H1 (cell line): ENCODE results near the gene CELSR3. TPM values are rescaled to one million over a fixed set of nuclear protein-coding genes. Genes with fewer than 3 reads are reported as not detected.
A peak's percentile ranks its signal among the peaks of the same experiment; 100 is the strongest.

ENCODE experiments used
- CTCF ChIA-PET: fragments of 300-600 bp; sonication (Branson Sonifier 250); formaldehyde crosslinking; loops from one replicate; lab custom pipeline; 2021; ENCODE audit not compliant: partially characterized antibody; lab: Charles Lee
- POLR2A ChIA-PET: fragments of 300-600 bp; sonication (Branson Sonifier 250); formaldehyde crosslinking; loops from one replicate; lab custom pipeline; 2021; ENCODE audit warnings: inconsistent platforms; ENCODE audit not compliant: partially characterized antibody; lab: Charles Lee
- DNase-seq, 2 experiments: peaks; one replicate each; pipeline versions ENCODE4 v3.0.0 to v3.0.0-alpha.2; 2010 to 2022; ENCODE audit warnings: low spot score in 2 of 2, low read depth in 1 of 2, mixed read lengths in 1 of 2
- FAIRE-seq: peaks from 2 replicates; lab custom pipeline; 2011; peaks lifted over from hg19 to GRCh38; lab: Jason Lieb, UNC
- H2AFZ ChIP-seq: 2 replicates; pipeline ENCODE4 v1.8.1; 2012; ENCODE audit warnings: low read length, inconsistent platforms
- H2AK5ac ChIP-seq: 2 replicates; pipeline ENCODE4 v1.6.1; 2013; ENCODE audit warnings: low read depth, low read length
- H2BK120ac ChIP-seq: replicated peaks from 2 replicates; pipeline ENCODE3; 2013; ENCODE audit warnings: low read depth, low read length, inconsistent platforms
- H2BK12ac ChIP-seq: 2 replicates; pipeline ENCODE4 v1.6.1; 2013; ENCODE audit warnings: low read depth, low read length
- H2BK15ac ChIP-seq: 2 replicates; pipeline ENCODE4 v1.6.1; 2013; ENCODE audit warnings: low read length
- H2BK20ac ChIP-seq: 2 replicates; pipeline ENCODE4 v1.6.1; 2013; ENCODE audit warnings: low read length
- H2BK5ac ChIP-seq: 2 replicates; pipeline ENCODE4 v1.6.1; 2013; ENCODE audit warnings: low read depth, low read length
- H3K14ac ChIP-seq: 2 replicates; pipeline ENCODE4 v1.6.1; 2013; ENCODE audit warnings: inconsistent platforms; ENCODE audit not compliant: insufficient read length
- H3K18ac ChIP-seq: 2 replicates; pipeline ENCODE4 v1.6.1; 2013; ENCODE audit warnings: low read length; ENCODE audit errors: extremely low read depth
- H3K23ac ChIP-seq: 2 replicates; pipeline ENCODE4 v1.6.1; 2013; ENCODE audit warnings: inconsistent platforms; ENCODE audit not compliant: insufficient read length
- H3K23me2 ChIP-seq: 2 replicates; pipeline ENCODE4 v1.6.1; 2013; ENCODE audit warnings: low read depth, low read length
- H3K27ac ChIP-seq: 2 replicates; pipeline ENCODE4 v1.6.1; 2011; ENCODE audit warnings: low read depth, low read length, inconsistent platforms
- H3K27me3 ChIP-seq, 4 experiments: replicated peaks in 1 of 4; 1 replicate in 1 of 4; 2 replicates in 3 of 4; pipeline versions ENCODE4 v1.6.1 to v1.8.1; 2011 to 2013; ENCODE audit warnings: low read length in 3 of 4, mild to moderate bottlenecking in 3 of 4, inconsistent platforms in 2 of 4, mixed read lengths in 2 of 4, moderate library complexity in 1 of 4; ENCODE audit not compliant: control insufficient read depth in 3 of 4, insufficient read depth in 3 of 4; ENCODE audit errors: extremely low read depth in 1 of 4
- H3K36me3 ChIP-seq, 4 experiments: 2 replicates each; pipeline versions ENCODE4 v1.6.1 to v1.8.1; 2011 to 2013; ENCODE audit warnings: mild to moderate bottlenecking in 4 of 4, low read length in 3 of 4, moderate library complexity in 2 of 4, control low read depth in 1 of 4, inconsistent platforms in 1 of 4; ENCODE audit not compliant: insufficient read depth in 4 of 4, control insufficient read depth in 2 of 4
- H3K4ac ChIP-seq: replicated peaks from 2 replicates; pipeline ENCODE3; 2013; ENCODE audit warnings: low read length, low read depth, mixed read lengths, inconsistent platforms; ENCODE audit not compliant: insufficient read length
- H3K4me1 ChIP-seq, 4 experiments: replicated peaks in 1 of 4; 1 replicate in 1 of 4; 2 replicates in 3 of 4; pipeline versions ENCODE4 v1.6.1 to v1.8.1; 2011 to 2013; ENCODE audit warnings: low read length in 3 of 4, inconsistent platforms in 2 of 4, mixed read lengths in 1 of 4; ENCODE audit not compliant: insufficient read depth in 4 of 4, control insufficient read depth in 3 of 4
- H3K4me2 ChIP-seq, 2 experiments: 2 replicates each; pipeline versions ENCODE4 v1.6.1 to v1.8.1; 2011 to 2013; ENCODE audit warnings: low read depth in 2 of 2, low read length in 2 of 2, control low read depth in 1 of 2, inconsistent platforms in 1 of 2, mild to moderate bottlenecking in 1 of 2; ENCODE audit not compliant: insufficient read depth in 1 of 2
- H3K4me3 ChIP-seq, 4 experiments: fragments of 200-600, 300-600 bp in 1 of 4; sonication (generic), shearing (Covaris generic), sonication (Bioruptor Twin) in 1 of 4; 2 replicates each; pipeline versions ENCODE4 v1.5.1 to v1.8.1; 2011 to 2016; ENCODE audit warnings: low read length in 4 of 4, low read depth in 3 of 4, control low read depth in 2 of 4, inconsistent platforms in 2 of 4, mild to moderate bottlenecking in 2 of 4, mixed read lengths in 1 of 4, moderate library complexity in 1 of 4; ENCODE audit not compliant: insufficient read depth in 2 of 4; ENCODE audit errors: extremely low read depth in 1 of 4
- H3K56ac ChIP-seq: replicated peaks from 2 replicates; pipeline ENCODE3; 2013; ENCODE audit warnings: low read depth, mild to moderate bottlenecking, mixed read lengths, low read length, inconsistent platforms; ENCODE audit not compliant: insufficient read length
- H3K79me1 ChIP-seq: 2 replicates; pipeline ENCODE4 v1.6.1; 2013; ENCODE audit warnings: low read depth, low read length, control low read depth
- H3K79me2 ChIP-seq, 2 experiments: 2 replicates each; pipeline versions ENCODE4 v1.6.1 to v1.8.1; 2012 to 2013; ENCODE audit warnings: low read length in 2 of 2, mild to moderate bottlenecking in 2 of 2, inconsistent platforms in 1 of 2; ENCODE audit not compliant: insufficient read depth in 2 of 2, control insufficient read depth in 1 of 2
- H3K9ac ChIP-seq, 4 experiments: replicated peaks in 1 of 4; 1 replicate in 1 of 4; 2 replicates in 3 of 4; pipeline versions ENCODE4 v1.6.1 to v1.8.1; 2011 to 2013; ENCODE audit warnings: low read depth in 3 of 4, low read length in 3 of 4, control low read depth in 2 of 4, mild to moderate bottlenecking in 2 of 4, moderate library complexity in 2 of 4, inconsistent platforms in 1 of 4; ENCODE audit errors: extremely low read depth in 1 of 4
- H3K9me3 ChIP-seq, 2 experiments: 2 replicates each; pipeline versions ENCODE4 v1.6.1 to v1.8.1; 2012 to 2013; ENCODE audit warnings: mild to moderate bottlenecking in 2 of 2, moderate library complexity in 2 of 2, control low read depth in 1 of 2, inconsistent platforms in 1 of 2, low read depth in 1 of 2, low read length in 1 of 2, mixed read lengths in 1 of 2; ENCODE audit not compliant: insufficient read depth in 2 of 2
- H4K20me1 ChIP-seq, 2 experiments: replicated peaks in 1 of 2; 2 replicates each; pipeline versions ENCODE3 to v1.8.1; 2011 to 2013; ENCODE audit warnings: inconsistent platforms in 2 of 2, low read length in 2 of 2, mild to moderate bottlenecking in 1 of 2; ENCODE audit not compliant: insufficient read depth in 2 of 2, control insufficient read depth in 1 of 2
- H4K5ac ChIP-seq: 2 replicates; pipeline ENCODE4 v1.6.1; 2013; ENCODE audit warnings: low read length, low read depth, mixed read lengths, inconsistent platforms; ENCODE audit not compliant: insufficient read length
- H4K8ac ChIP-seq: 2 replicates; pipeline ENCODE4 v1.8.0; 2013; ENCODE audit warnings: mild to moderate bottlenecking, moderate library complexity, low read length, inconsistent platforms; ENCODE audit not compliant: insufficient read depth; ENCODE audit errors: extremely low read depth
- H4K91ac ChIP-seq: replicated peaks from 2 replicates; pipeline ENCODE3; 2013; ENCODE audit warnings: low read length, mixed read lengths, inconsistent platforms; ENCODE audit not compliant: insufficient read length
- BCL11A ChIP-seq, 2 experiments: IDR thresholded peaks; one replicate each; pipeline ENCODE4 v1.6.1; 2011; ENCODE audit warnings: low read depth in 2 of 2, low read length in 2 of 2, mild to moderate bottlenecking in 2 of 2
- CREB1 ChIP-seq: IDR thresholded peaks from 2 replicates; pipeline ENCODE4 v1.6.1; 2012; ENCODE audit warnings: inconsistent platforms
- CTCF ChIP-seq, 3 experiments: IDR thresholded peaks; 1 replicate in 2 of 3; 2 replicates in 1 of 3; pipeline versions ENCODE4 v1.5.1 to v1.6.1; 2011; ENCODE audit warnings: low read length in 3 of 3, mild to moderate bottlenecking in 3 of 3, inconsistent platforms in 2 of 3, low read depth in 1 of 3, moderate library complexity in 1 of 3; ENCODE audit not compliant: insufficient read depth in 1 of 3; ENCODE audit errors: control extremely low read depth in 1 of 3
- HDAC6 ChIP-seq: IDR thresholded peaks from one replicate; pipeline ENCODE4 v1.7.1; 2012; ENCODE audit warnings: low read depth, mild to moderate bottlenecking, inconsistent platforms, low read length, moderate library complexity
- JUND ChIP-seq: IDR thresholded peaks from 2 replicates; pipeline ENCODE4 v1.6.1; 2011; ENCODE audit warnings: mild to moderate bottlenecking, improper control_type of control experiment, low read length
- SIX5 ChIP-seq: IDR thresholded peaks from 2 replicates; pipeline ENCODE4 v1.6.1; 2011; ENCODE audit warnings: mild to moderate bottlenecking, low read depth, low read length
- TEAD4 ChIP-seq: IDR thresholded peaks from 2 replicates; pipeline ENCODE4 v1.6.1; 2012; ENCODE audit warnings: low read depth, low read length, inconsistent platforms, mixed read lengths
- WGBS, 2 experiments: shearing (Covaris generic) in 1 of 2; methylation state at CpG; one replicate each; pipeline versions ENCODE4 v1.1.6 to v1.1.7; 2013 to 2015; ENCODE audit warnings: low lambda C conversion rate in 2 of 2, mixed read lengths in 2 of 2, inconsistent platforms in 1 of 2, low coverage in 1 of 2, missing lambda C conversion rate in 1 of 2; ENCODE audit not compliant: insufficient replicate concordance in 2 of 2, insufficient coverage in 1 of 2, insufficient read length in 1 of 2; ENCODE audit errors: extremely low coverage in 1 of 2, missing lambda C conversion rate in 1 of 2; 5-methylcytosine and 5-hydroxymethylcytosine counted together
- polyA plus RNA-seq, 7 experiments: library from polyadenylated mRNA; depleted of rRNA in 3 of 7; stranded (reverse) in 5 of 7; unstranded in 2 of 7; fragments of >200 nt in 5 of 7; fragments of 200-250 nt in 2 of 7; gene quantifications; 1 replicate in 5 of 7; 2 replicates in 1 of 7; 4 replicates in 1 of 7; pipeline versions ENCODE4 v1.2.1 to v1.2.3, GENCODE V29; 2011 to 2013; ENCODE audit warnings: missing spikeins in 2 of 7, mixed read lengths in 2 of 7
- total RNA-seq: library from RNA; stranded (reverse); fragmentation: NEBNext Ultra II Directional; extraction: Animal tissue kit (Norgen Biotek cat#: 25700); gene quantifications from 2 replicates; pipeline ENCODE4 v1.2.1, GENCODE V29; 2021

The CELSR3 gene
- total and polyA plus RNA-seq, 2 of the 8 experiments (the other 6 are each of a cell fraction or from before 2014, with no cell fraction given): 11.6 to 29.5 TPM

- H3K4me2 ChIP-seq: peak overlapping the region; percentile 82 to 92
- 74% methylated on average over 10 of the region's 10 CpGs; no CpG with 5 or more reads in 1 of the 2 experiments for WGBS, 2 experiments
- H3K27ac ChIP-seq: no peak overlapping the region
Observed at GRCh38 chr3:48686538-48687219, 24.0 kb upstream of the CELSR3 start.

More at GRCh38 chr3:48686538-48687219, 24.0 kb upstream of the CELSR3 start:
- CTCF ChIA-PET: interaction anchor here (0.6 to 3.4 kb wide), 17 partner anchors 9 to 327 kb away, joined by 3 to 16 read pairs (median 5); partner anchors contain the start of genes CELSR3, IP6K2 and SLC26A6
- no peak overlapping the region for H2BK12ac ChIP-seq
- H2AFZ ChIP-seq: no peak overlapping the region
- H3K9me3 ChIP-seq: no peaks in the 10 kb centered on the region
- H3K56ac ChIP-seq: no peak overlapping the region
- no peaks in the 10 kb centered on the region for H3K27me3 ChIP-seq
- no peak overlapping the region for H3K4ac ChIP-seq
- peaks cover 0 to 25% of the 10 kb centered on the region in 2 experiments; a peak in 2 of 4 replicates for H3K79me2 ChIP-seq
- peaks cover 10% of the 10 kb centered on the region for H3K79me1 ChIP-seq
- H3K4me1 ChIP-seq: peaks cover 0 to 11% (median 4%) of the 10 kb centered on the region in 4 experiments; a peak in 3 of 7 replicates
- no peak overlapping the region for H3K14ac ChIP-seq
- no peak for FAIRE-seq
- no peak overlapping the region for H2BK5ac ChIP-seq
- no peak overlapping the region for H4K91ac ChIP-seq
- no peak overlapping the region for H2AK5ac ChIP-seq
- H3K23me2 ChIP-seq: peaks cover 8% of the 10 kb centered on the region; the same call in 1 of the 2 replicates
- no peak overlapping the region for H3K18ac ChIP-seq
- no peak overlapping the region for H4K5ac ChIP-seq
- POLR2A ChIA-PET: interaction anchor here (0.8 to 6.2 kb wide), 11 partner anchors 9 to 77 kb away, joined by 3 to 58 read pairs (median 5); partner anchors contain the start of genes CELSR3, IP6K2 and UQCRC1
- H3K4me3 ChIP-seq: peak overlapping the region in 2 of 4 experiments; percentile 81 to 94; a peak in 3 of 8 replicates
- H3K36me3 ChIP-seq: peaks cover 25 to 50% (median 45%) of the 10 kb centered on the region in 4 experiments
- H2BK15ac ChIP-seq: no peak overlapping the region
- DNase-seq: peak in 1 of 2 experiments; percentile 50
- peaks cover 8 to 23% of the 10 kb centered on the region in 2 experiments for H4K20me1 ChIP-seq
- H2BK20ac ChIP-seq: no peak overlapping the region
- TF ChIP-seq CTCF (IDR thresholded peaks at IDR 0.05; ENCODE audit: control extremely low read depth in 1 of 3, insufficient read depth in 1 of 3, low read depth in 1 of 3, low read length in 3 of 3) (no peak), CREB1 (no peak), JUND (no peak), SIX5 (no peak), TEAD4 (no peak), BCL11A (IDR thresholded peaks at IDR 0.05; ENCODE audit: low read depth in 2 of 2, low read length in 2 of 2) (no peak), HDAC6 (no peak)
- no peak overlapping the region for H2BK120ac ChIP-seq
- no peak overlapping the region for H3K23ac ChIP-seq
- no peak overlapping the region; a peak in 1 of 7 replicates for H3K9ac ChIP-seq
- H4K8ac ChIP-seq: no peak overlapping the region
